GM18517 (cell line): ENCODE results near the gene CDH4.

Source experiments
- ATAC-seq: cut with Tn5 transposase; IDR thresholded peaks from one replicate; pipeline ENCODE4 v1.9.1; 2021; ENCODE audit warnings: mild to moderate bottlenecking, moderate library complexity; ENCODE audit not compliant: unreplicated experiment

Gene CDH4

DNA sequence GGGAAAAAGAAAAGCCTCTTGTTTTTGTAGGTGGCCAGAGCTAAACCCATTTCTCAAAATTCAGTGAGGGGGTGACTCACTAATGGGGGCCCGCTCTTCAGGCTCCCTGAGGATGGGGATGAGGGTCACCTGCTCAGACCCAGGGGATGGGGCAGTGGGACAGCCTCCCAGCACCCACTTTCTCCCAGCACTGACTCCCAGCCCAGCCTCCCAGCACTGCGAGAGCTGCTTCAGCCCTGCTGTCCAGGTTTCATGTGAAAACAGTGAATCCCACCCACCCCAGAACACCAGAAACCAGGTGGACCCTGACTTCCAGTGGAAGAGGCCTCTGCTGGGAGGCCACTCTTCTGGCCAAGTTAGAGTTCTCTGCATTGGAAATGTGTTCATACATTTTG is 362.6 kb downstream of the CDH4 start:
- no peak for ATAC-seq

DNA sequence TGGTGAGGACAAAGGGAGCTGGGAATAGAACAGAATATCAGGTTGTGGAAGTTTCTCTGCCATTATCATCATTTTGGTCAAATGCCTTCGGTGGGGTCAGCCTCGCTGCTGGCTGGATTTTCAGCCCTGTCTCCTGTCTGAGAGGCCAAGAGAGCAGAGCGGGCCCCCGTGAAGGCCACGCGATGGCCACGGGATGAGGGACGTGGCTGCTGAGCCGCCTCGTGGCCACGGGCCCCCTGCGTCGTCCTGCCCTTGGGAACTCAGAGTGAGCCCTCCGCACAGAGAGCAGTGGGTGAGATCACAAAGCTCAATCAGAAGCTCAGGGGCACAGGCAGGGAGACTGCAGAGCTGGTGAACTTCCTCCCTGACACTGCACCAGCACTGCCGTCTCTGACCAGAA is 363.7 kb downstream of the CDH4 start:
- ATAC-seq: no peak

DNA sequence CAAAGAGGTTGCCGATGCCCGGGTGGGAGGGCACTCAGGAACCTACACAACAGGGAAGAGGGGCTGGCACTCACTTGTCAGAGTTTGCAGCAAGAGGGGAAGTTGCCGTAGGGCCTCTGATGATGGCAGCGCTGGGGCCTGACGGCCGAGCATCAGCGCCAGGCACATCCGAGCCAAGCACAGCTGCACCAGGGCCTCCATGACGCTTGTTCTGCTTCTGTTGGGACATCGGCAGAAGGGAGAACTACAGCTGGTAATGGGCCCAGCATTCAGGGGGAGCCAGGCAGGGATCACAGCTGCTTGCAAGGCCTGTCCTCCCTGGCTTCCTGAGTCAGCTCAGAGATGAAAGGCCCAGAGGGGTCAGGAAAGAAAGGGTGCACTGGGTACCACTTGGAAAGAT is 367.7 kb downstream of the CDH4 start:
- no peak for ATAC-seq

DNA sequence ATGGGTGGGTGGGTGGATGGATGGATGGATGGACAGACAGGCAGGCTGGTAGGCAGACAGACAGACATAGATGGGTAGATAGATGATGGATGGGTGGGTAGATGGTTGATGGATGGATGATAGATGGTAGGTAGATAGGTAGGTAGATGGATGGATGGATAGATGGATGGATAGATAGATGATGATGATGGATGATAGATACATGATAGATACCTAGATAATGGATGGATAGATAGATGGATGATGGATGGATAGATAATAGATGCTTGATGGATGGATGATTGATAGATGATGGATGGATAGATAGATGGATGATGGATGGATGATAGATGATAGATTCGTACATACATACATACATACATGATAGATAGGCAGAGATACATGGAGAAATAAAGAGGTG is 368.1 kb downstream of the CDH4 start:
- no peak for ATAC-seq

DNA sequence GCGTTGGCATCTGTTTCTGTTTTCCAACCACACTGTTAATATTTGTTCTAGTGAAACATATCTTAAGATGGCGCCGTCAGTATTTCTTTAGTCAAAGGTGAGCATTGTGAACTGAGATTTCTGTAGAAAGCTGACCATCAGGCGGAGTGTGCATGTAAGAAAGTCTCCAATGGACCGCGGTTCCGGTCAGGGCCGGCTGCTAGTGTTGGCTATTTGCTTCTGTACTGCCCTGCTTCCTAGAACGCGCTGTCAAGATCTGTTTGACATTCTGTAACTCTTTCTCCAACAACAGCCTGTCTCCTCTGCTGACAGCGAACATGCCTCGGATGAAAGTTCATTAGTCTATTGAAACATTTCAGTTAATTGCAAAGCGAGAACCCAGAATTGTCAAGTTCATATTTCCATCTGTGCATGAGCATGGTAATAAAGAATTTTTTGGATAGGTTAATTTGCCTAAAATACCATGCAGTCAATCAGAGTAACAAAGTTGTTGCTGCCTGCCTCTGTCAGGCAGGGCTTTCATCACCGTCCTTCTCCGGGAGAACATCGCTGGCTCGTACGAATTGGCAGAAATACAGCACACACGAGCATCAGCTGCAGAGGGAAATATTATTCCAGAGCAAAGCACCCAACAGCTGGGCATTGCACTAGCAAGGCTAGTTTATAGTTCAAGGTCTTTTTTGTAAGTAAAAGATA is 369.1 kb downstream of the CDH4 start:
- no peak for ATAC-seq

DNA sequence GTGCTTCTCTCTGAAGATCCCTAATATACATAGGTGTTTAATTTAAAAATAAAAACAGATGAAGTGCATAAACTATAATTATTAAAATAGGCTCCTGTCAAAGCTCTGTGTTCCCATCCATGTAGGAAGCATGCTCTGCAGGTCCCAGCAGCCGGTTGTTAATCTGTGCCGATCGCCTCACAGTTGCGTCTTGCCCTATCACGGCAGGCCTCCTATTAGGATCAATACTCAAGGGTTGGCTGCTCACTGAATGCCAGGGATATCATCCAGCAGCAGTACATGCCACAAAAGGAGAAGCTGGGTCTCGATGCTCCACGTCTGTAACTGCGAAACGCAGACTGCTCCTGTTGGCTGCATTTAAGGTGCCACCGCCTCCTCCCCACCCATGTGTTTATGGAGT is 369.8 kb downstream of the CDH4 start:
- no peak for ATAC-seq

DNA sequence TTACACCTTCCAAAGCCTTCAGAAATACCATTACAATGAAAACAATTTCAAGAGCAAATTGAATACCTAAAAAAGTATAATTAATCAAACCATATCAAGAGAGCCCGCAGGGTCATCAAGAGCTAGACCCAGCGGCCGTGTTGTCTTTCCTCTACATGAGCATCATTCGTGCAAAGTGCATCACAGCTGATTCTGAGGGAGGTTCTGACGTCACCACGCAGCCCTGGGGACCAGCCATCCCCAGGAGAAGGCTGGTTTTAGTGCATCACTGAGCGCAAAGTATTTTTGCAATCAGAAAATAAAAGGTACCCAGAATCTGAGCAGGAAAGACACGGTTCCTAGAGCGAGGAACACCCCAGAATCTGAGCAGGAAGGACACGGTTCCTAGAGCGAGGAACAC is 371.4 kb downstream of the CDH4 start:
- no peak for ATAC-seq

DNA sequence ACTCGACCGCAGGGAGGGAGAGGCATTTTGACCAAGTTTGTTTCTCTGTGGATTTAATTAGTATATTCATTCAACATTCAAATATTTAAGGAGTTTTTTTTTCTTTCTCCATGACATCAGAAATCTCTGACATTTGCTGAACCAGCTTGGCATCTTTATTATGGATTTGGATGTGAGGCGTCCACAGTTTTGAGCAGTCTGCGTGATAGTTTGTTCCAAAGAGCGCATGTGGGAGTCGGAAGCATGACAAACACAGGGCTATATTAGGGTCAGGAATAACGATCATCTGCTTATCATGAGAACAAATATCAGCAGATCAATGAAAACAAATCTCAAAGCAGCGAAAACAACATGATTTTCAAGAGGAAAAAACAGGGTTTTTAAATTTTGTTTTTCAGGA is 373.2 kb downstream of the CDH4 start:
- ATAC-seq: no peak

DNA sequence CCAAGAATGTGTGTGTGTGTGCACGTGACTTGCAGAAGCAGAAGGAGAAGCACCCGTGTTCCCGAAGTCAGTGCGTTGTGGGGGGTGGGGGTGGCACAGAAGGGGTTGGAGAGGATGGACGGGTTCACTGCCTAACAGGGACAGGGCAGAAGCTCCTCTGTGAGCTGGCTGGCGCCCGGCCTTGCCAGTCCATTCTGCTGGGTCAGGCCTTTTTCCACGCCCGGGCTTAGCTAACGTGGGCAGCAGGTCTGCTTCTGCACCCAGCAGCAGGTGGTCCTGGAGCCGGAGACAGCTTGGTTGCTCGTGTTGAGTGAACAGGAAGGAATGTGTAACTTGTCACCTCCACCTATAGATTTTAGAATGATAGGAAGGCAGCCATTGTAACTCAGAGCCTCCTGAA is 374.4 kb downstream of the CDH4 start:
- ATAC-seq: no peak

DNA sequence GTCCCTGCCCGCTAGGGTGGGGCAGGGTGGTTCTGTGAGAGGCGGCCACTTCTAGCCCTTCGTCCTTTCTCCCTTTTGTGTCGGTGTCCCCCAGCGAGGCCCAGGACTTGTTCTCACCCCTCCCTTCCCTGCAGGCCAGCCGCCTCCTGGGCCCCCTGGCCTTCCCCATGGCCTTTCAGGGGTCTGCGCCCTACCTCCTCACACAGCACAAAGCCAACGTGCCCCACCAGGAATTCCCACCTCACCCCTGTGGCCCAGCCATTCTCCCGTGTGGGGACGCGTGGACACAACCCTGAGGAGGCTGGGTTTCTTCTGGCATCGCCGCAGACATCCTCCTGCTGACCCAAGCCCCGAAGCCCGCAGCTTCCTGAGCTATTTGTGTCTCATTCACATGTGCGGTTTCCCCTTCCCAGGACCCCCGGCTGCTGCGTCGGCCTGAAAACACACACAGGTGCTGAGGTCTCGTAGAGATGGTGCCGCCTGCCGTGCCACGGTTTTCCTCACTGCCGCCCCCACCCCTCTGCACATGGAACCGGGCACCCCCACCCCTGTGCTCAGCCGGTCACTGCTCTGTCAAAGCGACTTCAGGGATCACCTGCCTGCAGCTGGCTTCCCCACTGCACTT is 375.8 kb downstream of the CDH4 start:
- no peak for ATAC-seq

DNA sequence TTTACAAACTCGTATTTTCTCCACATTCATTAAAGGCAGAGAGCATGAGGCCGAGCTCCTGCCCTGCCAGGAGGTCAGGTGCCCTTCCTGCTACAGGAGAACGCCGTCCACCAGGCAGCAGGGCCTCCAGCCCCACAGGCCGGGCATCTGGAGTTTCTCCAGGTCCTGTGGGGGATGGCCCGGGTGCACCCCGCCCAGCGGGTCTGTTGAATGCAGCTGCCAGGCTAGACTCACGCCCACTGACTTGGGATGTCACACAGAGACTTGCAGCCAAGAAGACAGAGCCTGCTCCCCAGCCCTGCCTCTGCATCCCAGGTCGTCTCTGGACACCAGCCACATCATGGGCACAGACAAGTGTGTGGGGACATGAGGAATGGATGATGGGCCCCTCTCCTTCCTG is 376.4 kb downstream of the CDH4 start:
- no peak for ATAC-seq

DNA sequence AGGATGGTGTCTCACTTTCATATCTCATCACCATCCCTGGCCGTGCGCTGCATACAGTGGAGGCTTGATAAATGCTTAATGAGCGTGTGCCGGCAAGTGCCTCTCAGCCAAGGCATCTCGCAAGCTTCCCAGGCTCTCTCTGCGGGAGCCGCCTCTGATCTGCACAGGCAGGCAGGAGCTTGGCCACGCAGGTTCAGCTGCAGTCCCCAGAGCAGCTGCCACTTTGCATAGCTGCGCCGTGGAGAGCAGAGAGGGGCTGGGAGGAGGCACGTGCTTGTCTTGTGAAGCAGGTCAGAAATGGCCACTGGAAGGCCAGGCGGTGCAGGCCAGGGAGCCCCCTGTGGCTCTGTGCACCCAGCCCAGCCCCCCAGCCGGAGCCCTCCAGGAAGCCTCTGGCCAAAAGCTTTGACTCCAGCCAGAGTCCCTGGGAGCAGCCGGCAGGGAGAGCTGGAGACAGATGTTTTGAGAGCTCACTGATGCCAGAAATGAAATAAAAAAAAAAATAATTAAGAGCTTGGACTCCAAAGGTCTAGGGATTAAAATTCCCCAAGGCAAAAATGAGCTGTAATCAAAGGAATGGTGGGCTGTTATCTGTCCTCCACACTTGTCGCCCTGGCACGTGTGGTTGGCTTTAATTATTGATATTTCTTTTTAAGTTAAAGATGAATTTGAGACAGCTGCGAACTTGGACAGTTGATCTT is 377.0 kb downstream of the CDH4 start:
- no peak for ATAC-seq

DNA sequence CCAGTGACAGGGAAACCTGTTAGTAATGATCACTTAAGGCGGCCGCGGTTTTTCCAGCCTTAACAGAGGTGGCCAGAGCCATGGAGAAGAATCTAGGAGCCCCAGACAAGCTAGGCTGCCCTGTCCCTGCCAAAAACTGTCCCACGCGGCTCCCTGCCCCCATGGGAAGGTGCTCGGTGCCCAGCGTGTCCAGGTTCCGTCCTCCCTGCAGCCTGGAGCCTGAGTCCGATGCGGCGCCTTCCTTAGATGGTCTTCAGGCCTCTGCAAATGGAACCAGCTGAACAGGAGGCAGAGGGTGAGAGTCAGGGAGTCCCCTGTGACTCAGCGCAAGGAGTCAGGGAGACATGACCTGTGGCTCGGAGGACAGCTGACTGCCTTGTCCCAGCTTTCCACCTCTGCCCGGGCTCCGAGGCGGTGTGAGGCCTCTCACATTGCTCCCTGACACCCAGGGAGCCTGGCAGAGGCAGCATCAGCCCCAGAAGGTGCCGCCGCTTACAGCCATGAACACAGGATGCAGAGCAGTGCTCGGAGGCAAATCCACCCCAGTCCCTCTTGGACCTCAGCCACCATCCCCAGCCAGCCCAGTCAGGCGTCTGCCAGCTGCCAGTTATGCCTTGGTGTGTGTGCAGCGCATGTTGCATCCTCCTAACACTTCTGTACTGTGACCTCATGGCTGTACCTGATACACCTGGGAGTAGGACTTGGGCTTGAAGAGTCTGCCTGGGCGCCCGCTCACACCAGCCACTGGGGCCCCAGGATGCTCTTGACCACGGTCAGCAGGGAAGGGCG is 377.7 kb downstream of the CDH4 start:
- ATAC-seq: no peak

DNA sequence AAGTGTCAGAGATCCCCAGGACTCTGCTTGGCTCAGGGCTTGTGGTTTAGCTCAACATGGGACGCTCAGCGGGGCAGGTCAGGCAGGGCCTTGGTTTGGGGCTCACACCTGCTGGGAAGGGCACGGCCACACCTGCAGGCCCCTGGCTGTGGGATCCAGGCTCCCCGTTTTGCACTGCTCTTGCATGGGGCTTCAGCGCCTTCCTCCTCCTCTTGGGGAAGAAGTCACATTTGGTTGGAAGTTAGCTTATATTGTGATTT is 378.3 kb downstream of the CDH4 start:
- no peak for ATAC-seq

DNA sequence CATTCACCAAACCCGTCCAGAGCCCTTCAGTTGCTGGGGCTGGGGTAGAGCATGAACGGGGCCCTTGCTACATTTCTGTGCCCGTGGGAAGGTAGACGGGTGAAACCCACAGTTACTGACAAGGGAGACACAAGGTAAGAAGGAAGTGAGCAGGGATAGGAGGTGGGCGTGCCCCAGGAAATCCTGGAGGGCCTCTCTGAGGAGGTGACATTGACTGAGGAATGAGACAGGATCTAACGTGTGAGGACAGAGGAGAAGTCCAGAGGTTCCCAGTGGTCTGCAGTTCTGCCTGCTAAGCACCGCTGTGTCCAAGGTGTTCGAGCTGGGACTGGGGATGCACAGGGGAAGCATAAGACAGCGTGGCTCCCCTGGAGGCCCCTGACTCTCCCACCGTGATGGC is 378.8 kb downstream of the CDH4 start:
- ATAC-seq: no peak

DNA sequence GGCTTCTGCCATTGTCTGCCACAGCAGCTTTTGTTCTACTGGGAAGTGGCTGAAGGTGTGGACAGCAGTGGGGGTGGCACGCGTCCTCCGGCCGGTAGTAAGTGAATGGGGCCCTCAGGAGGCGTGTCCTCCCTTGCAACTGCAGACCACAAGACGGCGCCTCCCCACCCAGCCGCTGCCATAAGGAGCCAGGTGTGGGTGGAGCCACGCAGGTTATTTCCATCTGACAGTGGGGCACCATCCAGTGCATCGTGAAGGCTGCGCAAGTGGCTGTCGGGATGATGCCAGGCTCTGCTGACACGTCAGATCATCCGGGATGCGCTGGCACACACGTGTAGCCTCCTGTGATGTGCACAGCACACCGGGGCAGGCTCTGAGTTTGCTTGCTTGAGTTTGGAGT is 379.7 kb downstream of the CDH4 start:
- ATAC-seq: no peak

DNA sequence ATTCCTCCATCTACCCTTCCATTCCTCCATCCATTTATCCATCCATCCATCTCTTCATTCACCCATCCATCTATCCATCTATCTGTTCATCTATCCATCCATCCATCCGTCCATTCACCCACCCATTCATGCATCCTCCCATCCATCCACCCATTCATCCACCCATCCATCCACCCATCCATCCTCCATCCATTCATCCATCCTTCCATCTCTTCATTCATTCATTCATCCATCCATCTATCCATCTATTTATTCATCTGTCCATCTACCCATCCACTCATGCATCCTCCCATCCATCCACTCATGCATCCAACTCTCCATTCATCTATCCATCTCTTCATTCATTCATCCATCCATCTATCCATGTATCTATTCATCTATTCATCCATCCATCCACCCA is 380.9 kb downstream of the CDH4 start:
- no peak for ATAC-seq

DNA sequence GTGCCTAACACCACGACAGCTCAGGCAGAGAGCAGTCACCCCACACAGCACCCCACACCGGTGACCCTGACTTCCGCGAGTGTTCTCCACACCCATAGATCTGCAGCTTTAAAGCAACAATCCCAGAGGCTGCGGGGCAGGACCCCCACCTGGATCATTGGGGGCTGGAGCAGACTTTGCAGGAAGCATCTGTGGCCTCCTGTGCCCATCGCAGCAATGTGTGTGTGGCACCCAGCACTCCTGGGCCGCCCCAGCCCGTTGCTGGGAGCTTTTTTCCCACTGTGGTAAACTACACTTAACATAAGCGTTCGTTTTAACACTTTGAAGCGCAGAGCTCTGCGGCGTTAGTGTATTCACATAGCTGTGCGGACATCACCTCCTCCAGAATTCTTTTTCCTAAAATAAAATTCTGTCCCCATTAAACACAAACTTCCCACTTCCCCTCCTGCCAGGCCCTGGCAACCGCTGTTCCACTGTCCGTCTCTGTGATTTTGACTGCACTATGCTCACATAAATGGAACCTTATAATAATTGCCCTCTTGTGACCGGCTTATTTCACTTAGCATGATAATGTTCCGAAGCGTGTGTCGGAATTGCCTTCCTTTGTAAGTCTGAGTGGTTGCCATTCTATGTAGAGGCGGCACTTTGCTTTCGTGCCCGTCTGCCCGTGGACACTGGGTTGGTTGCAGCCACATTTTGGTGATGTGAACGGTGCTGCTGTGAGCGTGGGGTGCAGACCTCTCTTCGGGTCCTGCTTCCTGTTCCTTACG is 382.5 kb downstream of the CDH4 start:
- ATAC-seq: no peak

DNA sequence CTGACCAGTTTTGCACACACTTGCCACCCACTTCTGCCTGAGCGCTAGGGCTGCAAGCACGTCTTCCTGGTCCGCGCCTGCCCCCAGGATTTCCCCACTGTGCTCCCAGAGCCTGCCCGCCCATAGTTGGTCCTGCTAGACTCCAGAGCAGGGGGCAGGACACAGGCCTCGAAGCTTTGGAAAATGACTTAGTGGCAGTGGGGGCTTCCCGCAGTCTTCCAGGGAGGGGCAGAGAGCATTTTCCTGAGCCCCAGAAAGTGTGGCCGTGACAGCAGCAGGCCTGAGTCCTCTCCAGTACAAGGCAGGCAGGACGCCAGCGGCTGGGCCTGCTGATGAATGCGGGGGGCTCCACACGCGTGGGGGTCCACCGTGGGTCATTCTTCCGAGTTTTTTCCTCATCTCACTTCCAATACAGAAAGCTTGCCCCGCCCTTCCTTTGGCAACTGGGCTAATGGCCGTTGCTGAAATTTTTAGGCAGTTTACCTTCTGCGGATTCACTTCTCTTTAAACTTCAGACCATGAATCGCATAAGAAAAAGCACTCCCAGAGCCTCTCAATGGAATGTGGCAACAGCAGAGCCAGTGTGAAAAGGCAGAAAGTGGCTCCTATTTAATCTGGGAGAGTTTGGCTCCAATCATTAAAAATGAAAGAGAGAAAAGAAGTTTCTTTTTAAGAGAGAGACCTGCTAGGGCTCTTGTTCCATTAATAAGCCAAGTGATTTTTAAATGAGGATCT is 383.8 kb downstream of the CDH4 start:
- ATAC-seq: no peak

DNA sequence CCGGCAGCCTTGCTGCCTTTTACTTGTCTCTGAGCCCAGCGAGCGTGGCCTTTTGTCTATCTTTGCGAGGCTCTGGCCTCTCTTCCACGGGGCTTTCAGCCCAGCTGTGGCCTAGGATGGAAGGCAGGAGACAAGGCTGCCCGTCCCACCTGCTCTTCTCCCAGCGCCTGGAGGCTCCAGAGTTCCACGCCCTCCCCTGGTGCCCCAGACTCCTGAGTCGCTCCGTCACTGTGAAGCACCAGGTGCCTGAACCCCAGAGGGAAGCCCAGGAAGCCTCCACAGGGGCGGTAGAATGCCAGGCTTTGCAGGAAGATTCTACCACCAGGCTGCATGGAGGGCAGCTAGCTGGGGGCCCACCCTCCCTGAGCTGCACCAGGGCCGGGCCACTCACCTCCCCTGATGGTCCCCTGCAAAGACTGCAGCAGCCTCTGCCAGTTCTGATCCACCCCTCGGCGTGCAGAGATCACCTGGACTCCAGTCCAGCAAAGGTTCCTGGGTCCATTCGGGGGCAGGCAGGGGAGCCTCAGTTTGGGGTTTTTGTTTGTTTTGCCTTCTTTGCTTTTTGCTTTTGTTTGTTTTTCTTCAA is 384.6 kb downstream of the CDH4 start:
- no peak for ATAC-seq
